ENCODE results near the gene RAMP3.

RAMP3 gene

DNA sequence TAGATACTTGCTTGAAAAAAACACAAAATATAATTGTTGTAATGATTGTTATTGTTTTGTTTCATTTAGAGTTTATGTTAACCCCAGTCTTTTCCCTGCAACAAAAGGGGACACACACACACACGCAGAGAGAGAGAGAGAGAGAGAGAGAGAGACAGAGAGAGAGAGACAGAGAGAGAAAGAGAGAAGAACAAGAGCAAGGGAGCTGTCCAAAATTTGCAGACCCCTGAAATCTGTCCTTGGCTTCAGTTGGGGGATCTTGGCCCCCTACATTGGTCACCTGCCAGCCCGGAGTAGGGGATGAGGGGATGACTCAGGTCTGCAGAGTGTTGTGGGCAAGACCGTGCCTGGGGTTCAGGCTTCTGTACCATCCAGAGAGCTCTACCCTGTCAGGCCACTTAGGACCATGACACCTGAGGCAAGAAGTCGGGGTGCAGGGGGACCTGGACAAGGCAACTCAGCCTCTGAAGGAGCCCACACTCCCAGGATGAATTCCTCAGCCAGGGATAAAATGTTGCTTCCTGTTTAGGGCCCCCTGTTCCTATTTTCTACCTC is 73.1 kb downstream of the RAMP3 start:
- no peaks in the 10 kb centered on the region for H3K27me3 ChIP-seq (ENCODE audit: control insufficient read depth, insufficient read depth, low read length)
- H3K4me3 ChIP-seq (ENCODE audit: low read length), result no peak overlapping the region
- no peaks in the 10 kb centered on the region for H3K36me3 ChIP-seq (ENCODE audit: control insufficient read depth, insufficient read depth, low read length)
- DNase-seq (ENCODE audit: low read depth, low spot score), result no peak
- H3K9me3 ChIP-seq (ENCODE audit: control insufficient read depth, insufficient read depth, low read length), result no peaks in the 10 kb centered on the region
- H3K27ac ChIP-seq (ENCODE audit: low read length), result no peak overlapping the region
- no peaks in the 10 kb centered on the region for H3K4me1 ChIP-seq (ENCODE audit: control insufficient read depth, insufficient read depth, low read length)
- no CpG with 5 or more reads among the region's 4 CpGs for WGBS (ENCODE audit: insufficient coverage, insufficient read length)

DNA sequence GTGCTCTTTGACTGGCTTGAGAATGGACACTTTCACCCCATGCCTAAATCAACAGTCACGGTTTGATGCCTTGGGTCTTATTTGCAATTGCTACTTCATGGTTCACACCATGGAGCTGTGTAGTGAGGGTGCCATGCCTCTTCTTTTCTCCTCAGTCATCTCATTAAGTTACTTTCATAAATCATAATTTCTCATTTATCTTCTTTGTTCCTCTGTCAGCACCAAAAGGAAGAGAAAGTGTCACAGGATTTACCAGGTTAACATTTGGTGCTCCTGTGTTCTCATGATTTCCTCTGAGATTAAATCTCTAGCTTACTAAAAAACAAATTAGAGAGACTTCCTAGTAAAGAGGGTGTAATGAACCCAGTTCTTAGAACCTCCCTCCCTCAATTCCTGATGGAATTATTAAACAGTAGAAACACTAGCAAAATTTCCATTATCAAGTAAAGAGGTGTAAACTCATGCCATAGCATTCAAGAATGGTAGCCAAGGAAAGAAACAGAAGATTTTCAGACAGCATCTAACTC is 75.7 kb downstream of the RAMP3 start:
- H3K27me3 ChIP-seq (ENCODE audit: control insufficient read depth, insufficient read depth, low read length), result no peaks in the 10 kb centered on the region
- no peaks in the 10 kb centered on the region for H3K4me1 ChIP-seq (ENCODE audit: control insufficient read depth, insufficient read depth, low read length)
- H3K36me3 ChIP-seq (ENCODE audit: control insufficient read depth, insufficient read depth, low read length), result no peaks in the 10 kb centered on the region
- H3K4me3 ChIP-seq (ENCODE audit: low read length), result no peak overlapping the region
- H3K9me3 ChIP-seq (ENCODE audit: control insufficient read depth, insufficient read depth, low read length), result no peaks in the 10 kb centered on the region
- WGBS (ENCODE audit: insufficient coverage, insufficient read length), result no CpG with 5 or more reads among the region's 1 CpG
- DNase-seq (ENCODE audit: low read depth, low spot score), result no peak
- H3K27ac ChIP-seq (ENCODE audit: low read length), result no peak overlapping the region

All from iPS DF 6.9 (cell line).